ENCODE results near the gene NID1.

NID1 gene

GRCh38 chr1:236016782-236017400, 48.0 kb downstream of the NID1 start:
- no peak overlapping the region for H3K4me3 ChIP-seq (ENCODE audit: low read depth, low read length)
- TF ChIP-seq, protein P1, sequence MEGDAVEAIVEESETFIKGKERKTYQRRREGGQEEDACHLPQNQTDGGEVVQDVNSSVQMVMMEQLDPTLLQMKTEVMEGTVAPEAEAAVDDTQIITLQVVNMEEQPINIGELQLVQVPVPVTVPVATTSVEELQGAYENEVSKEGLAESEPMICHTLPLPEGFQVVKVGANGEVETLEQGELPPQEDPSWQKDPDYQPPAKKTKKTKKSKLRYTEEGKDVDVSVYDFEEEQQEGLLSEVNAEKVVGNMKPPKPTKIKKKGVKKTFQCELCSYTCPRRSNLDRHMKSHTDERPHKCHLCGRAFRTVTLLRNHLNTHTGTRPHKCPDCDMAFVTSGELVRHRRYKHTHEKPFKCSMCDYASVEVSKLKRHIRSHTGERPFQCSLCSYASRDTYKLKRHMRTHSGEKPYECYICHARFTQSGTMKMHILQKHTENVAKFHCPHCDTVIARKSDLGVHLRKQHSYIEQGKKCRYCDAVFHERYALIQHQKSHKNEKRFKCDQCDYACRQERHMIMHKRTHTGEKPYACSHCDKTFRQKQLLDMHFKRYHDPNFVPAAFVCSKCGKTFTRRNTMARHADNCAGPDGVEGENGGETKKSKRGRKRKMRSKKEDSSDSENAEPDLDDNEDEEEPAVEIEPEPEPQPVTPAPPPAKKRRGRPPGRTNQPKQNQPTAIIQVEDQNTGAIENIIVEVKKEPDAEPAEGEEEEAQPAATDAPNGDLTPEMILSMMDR (IDR thresholded peaks at IDR 0.05; ENCODE audit: borderline replicate concordance, insufficient read depth, low read depth, low read length): no peak

GRCh38 chr1:236016083-236016482, 48.8 kb downstream of the NID1 start:
- TF ChIP-seq, protein P1 (IDR thresholded peaks at IDR 0.05; ENCODE audit: borderline replicate concordance, insufficient read depth, low read depth, low read length): no peak

GRCh38 chr1:236015539-236015938, 49.4 kb downstream of the NID1 start:
- TF ChIP-seq, protein P1 (IDR thresholded peaks at IDR 0.05; ENCODE audit: borderline replicate concordance, insufficient read depth, low read depth, low read length): no peak
- no peak overlapping the region for H3K4me3 ChIP-seq (ENCODE audit: low read depth, low read length)

More at GRCh38 chr1:236016083-236016482, 48.8 kb downstream of the NID1 start:
- H3K4me3 ChIP-seq (ENCODE audit: low read depth, low read length): no peak overlapping the region

GRCh38 chr1:236013330-236013729, 51.6 kb downstream of the NID1 start:
- H3K4me3 ChIP-seq (ENCODE audit: low read depth, low read length): no peak overlapping the region
- TF ChIP-seq, protein P1 (IDR thresholded peaks at IDR 0.05; ENCODE audit: borderline replicate concordance, insufficient read depth, low read depth, low read length): no peak

DNA sequence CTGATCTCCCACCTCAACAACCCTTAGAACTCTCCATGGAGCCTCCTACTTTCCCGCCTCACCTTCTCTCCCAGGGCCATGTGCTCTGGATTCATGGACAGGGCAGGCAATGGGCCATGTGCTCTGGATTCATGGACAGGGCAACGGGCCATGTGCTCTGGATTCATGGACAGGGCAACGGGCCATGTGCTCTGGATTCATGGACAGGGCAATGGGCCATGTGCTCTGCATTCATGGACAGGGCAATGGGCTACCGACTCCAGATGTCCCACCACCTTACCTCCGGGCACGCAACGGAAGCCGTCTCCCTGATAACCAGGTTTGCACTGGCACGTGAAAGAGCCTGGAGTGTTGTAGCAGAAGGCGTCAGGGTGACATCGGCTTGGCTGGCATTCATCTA, 53.2 kb downstream of the NID1 start:
- TF ChIP-seq, protein P1 (IDR thresholded peaks at IDR 0.05; ENCODE audit: borderline replicate concordance, insufficient read depth, low read depth, low read length): no peak
- no peak overlapping the region for H3K4me3 ChIP-seq (ENCODE audit: low read depth, low read length)

DNA sequence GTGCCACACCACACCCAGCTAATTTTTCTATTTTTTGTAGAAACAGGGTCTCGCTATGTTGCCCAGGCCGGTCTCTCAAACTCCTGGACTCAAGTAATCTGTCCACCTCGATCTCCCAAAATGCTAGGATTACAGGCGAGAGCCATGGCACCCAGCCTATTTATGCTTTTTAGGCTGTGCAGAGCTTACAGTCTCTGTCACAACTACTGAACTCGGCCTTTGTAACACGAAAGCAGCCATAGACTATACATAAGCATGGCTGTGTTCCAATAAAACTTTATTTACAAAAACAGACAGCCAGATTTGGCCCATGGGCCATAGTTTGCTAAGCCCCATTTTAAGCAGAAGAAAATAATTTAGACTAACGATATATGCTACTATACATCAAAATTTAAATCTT, 54.4 kb downstream of the NID1 start:
- TF ChIP-seq, protein P1 (IDR thresholded peaks at IDR 0.05; ENCODE audit: borderline replicate concordance, insufficient read depth, low read depth, low read length): no peak
- no peak overlapping the region for H3K4me3 ChIP-seq (ENCODE audit: low read depth, low read length)

GRCh38 chr1:236009857-236010256, 55.0 kb downstream of the NID1 start:
- TF ChIP-seq, protein P1 (IDR thresholded peaks at IDR 0.05; ENCODE audit: borderline replicate concordance, insufficient read depth, low read depth, low read length): no peak
- H3K4me3 ChIP-seq (ENCODE audit: low read depth, low read length): no peak overlapping the region

Data from GM12875 (cell line).